WERI-Rb-1 (cell line): Measurements from ENCODE around the gene TNFAIP2.
"Not testable (repeated sequence)": the region's sequence is repeated elsewhere in the genome, so short reads cannot be mapped to it uniquely, and the experiment has no call there.

ENCODE experiments used
- DNase-seq: peaks from one replicate; pipeline ENCODE4 v3.0.0-alpha.2; 2020
- H3K27ac ChIP-seq: fragments of 250-450 bp; sonication (Bioruptor Pico); 2 replicates; pipeline ENCODE4 v1.5.1; 2020; ENCODE audit warnings: mild to moderate bottlenecking, moderate library complexity
- H3K27me3 ChIP-seq: fragments of 250-450 bp; sonication (Bioruptor Pico); 2 replicates; pipeline ENCODE4 v1.5.1; 2021; ENCODE audit warnings: mild to moderate bottlenecking, low read depth, moderate library complexity; ENCODE audit not compliant: insufficient read depth, severe bottlenecking
- H3K36me3 ChIP-seq: fragments of 250-450 bp; sonication (Bioruptor Pico); 2 replicates; pipeline ENCODE4 v1.5.1; 2020; ENCODE audit warnings: mild to moderate bottlenecking, moderate library complexity
- H3K4me3 ChIP-seq: 2 replicates; pipeline ENCODE4 v1.5.1; 2011; ENCODE audit warnings: low read depth, mild to moderate bottlenecking, control low read depth, low read length
- H3K9me3 ChIP-seq: fragments of 250-450 bp; sonication (Bioruptor Pico); 2 replicates; pipeline ENCODE4 v1.5.1; 2021; ENCODE audit warnings: mild to moderate bottlenecking, moderate library complexity; ENCODE audit not compliant: severe bottlenecking
- CTCF ChIP-seq: IDR thresholded peaks from 2 replicates; pipeline ENCODE4 v1.5.1; 2011; ENCODE audit warnings: low read depth, mild to moderate bottlenecking, control low read depth, inconsistent platforms, low read length

TNFAIP2 gene

DNA sequence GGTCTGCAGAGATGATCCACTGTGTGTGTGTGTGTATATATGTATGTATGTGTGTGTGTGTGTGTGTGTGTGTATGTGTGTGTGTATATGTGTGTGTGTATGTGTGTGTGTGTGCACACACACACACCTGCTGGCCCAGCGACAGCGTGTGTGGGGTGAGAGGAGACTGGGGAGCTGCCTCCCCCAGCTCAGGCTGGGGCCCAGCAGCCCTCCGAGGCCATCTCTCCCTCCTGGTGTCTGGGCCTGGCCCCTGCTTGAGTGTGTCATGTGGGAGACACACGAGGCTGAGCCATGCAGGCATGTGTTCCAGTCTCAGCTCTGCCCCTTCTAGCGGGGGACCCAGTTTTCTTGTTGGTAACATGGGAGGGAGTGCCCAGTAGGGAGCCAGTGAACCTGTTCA is 10.0 kb upstream of the TNFAIP2 start:
- no peak for TF ChIP-seq CTCF
- H3K4me3 ChIP-seq, result no peak overlapping the region
- H3K9me3 ChIP-seq, result no peaks in the 10 kb centered on the region
- peak overlapping the region; percentile 73 for H3K27ac ChIP-seq
- no peak for DNase-seq
- no peaks in the 10 kb centered on the region for H3K36me3 ChIP-seq
- H3K27me3 ChIP-seq, result no peaks in the 10 kb centered on the region

DNA sequence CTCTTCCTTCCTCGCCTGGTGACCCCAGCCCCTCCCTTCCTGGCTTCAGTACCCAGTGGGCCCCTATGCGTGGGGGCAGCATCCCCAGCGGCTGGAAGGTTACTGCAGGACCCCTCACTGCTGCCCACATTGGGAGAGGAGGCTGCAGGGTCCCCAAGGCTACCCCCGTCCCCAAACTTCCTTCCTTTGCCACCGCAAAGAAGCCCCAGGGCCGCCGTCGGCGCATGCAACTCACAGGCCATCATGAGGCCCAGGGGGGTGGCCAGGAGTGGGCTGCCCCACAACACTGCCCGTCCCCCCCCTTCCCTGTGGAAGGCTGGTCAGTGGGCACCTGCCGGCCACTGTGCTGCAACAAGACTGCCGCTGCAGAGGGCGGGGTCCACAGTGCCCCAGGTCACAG is 9.5 kb upstream of the TNFAIP2 start:
- no peaks in the 10 kb centered on the region for H3K9me3 ChIP-seq
- no peak for DNase-seq
- TF ChIP-seq CTCF, result no peak
- no peak overlapping the region for H3K4me3 ChIP-seq
- H3K27ac ChIP-seq, result peak overlapping the region; percentile 73
- no peaks in the 10 kb centered on the region for H3K36me3 ChIP-seq
- no peaks in the 10 kb centered on the region for H3K27me3 ChIP-seq

DNA sequence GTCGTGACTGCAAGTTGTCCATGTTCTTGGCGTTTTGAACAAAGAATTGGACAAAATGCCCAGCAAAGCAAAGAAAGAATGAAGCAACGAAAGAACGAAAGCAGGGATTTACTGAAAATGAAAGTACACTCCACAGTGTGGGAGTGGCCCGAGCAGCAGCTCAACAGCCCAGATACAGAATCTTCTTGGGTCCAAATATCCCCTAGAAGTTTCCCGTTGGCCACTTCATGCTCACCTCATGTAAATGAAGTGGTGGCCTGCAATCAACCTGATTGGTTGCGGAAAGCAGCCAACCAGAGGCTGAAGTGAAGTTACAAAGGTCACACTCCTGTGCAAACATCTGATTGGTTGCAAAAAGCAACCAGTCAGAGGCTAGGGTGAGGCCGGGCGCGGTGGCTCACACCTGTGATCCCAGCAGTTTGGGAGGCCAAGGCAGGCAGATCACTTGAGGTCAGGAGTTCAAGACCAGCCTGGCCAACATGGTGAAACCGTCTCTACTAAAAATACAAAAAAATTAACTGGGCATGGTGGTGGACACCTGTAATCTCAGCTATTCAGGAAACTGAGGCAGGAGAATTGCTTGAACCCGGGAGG is 8.1 kb upstream of the TNFAIP2 start:
- H3K27me3 ChIP-seq, H3K4me3 ChIP-seq, DNase-seq, H3K9me3 ChIP-seq, H3K36me3 ChIP-seq, H3K27ac ChIP-seq: not testable (repeated sequence)

GRCh38 chr14:103115845-103116572 is 7.3 kb upstream of the TNFAIP2 start:
- Histone ChIP-seq H3K27ac (no peak overlapping the region), H3K9me3 (no peaks in the 10 kb centered on the region), H3K4me3 (no peak overlapping the region), H3K27me3 (no peaks in the 10 kb centered on the region), H3K36me3 (no peaks in the 10 kb centered on the region)
- TF ChIP-seq CTCF, result no peak
- no peak for DNase-seq

GRCh38 chr14:103116636-103117035 is 6.6 kb upstream of the TNFAIP2 start:
- no peaks in the 10 kb centered on the region for H3K36me3 ChIP-seq
- H3K9me3 ChIP-seq, result no peaks in the 10 kb centered on the region
- no peak overlapping the region for H3K27ac ChIP-seq
- H3K27me3 ChIP-seq, result no peaks in the 10 kb centered on the region
- H3K4me3 ChIP-seq, result no peak overlapping the region
- DNase-seq, result no peak
- no peak for TF ChIP-seq CTCF

- not testable (repeated sequence) for H3K36me3 ChIP-seq, H3K9me3 ChIP-seq, H3K4me3 ChIP-seq, DNase-seq, H3K27ac ChIP-seq, H3K27me3 ChIP-seq
Observed at GRCh38 chr14:103117499-103117898, 5.8 kb upstream of the TNFAIP2 start.
